Measurements from ENCODE around the gene SLC35C1.
A peak's percentile ranks its signal among the peaks of the same experiment; 100 is the strongest.

SLC35C1 gene

GRCh38 chr11:45804761-45805304 lies at the start of gene SLC35C1:
Gene SLC35C1, plus strand, starts transcription at chr11:45805149. Its CDS starts 653 bp downstream, at chr11:45805802.
- peak; percentile 96 for DNase-seq (ENCODE audit: low read depth)

GRCh38 chr11:45755281-45755859 lies 49.6 kb upstream of the SLC35C1 start:
- DNase-seq (ENCODE audit: low read depth) = no peak

- no peak for DNase-seq (ENCODE audit: low read depth)
These were observed 48.5 kb upstream of the SLC35C1 start for GRCh38 chr11:45756384-45757010.

GRCh38 chr11:45757672-45758071 lies 47.3 kb upstream of the SLC35C1 start:
- no peak for DNase-seq (ENCODE audit: low read depth)

GRCh38 chr11:45761659-45762058 lies 43.3 kb upstream of the SLC35C1 start:
- DNase-seq (ENCODE audit: low read depth) = no peak

- DNase-seq (ENCODE audit: low read depth) = no peak
These were observed 39.8 kb upstream of the SLC35C1 start for GRCh38 chr11:45765107-45765668.

- peak; percentile 6 for DNase-seq (ENCODE audit: low read depth)
These were observed 39.1 kb upstream of the SLC35C1 start for GRCh38 chr11:45765836-45766235.

- no peak for DNase-seq (ENCODE audit: low read depth)
These were observed 38.5 kb upstream of the SLC35C1 start for GRCh38 chr11:45766469-45766868.

GRCh38 chr11:45768486-45768885 lies 36.5 kb upstream of the SLC35C1 start:
- no peak for DNase-seq (ENCODE audit: low read depth)

GRCh38 chr11:45769960-45770359 lies 35.0 kb upstream of the SLC35C1 start:
- no peak for DNase-seq (ENCODE audit: low read depth)

- peak; percentile 50 for DNase-seq (ENCODE audit: low read depth)
These were observed 33.8 kb upstream of the SLC35C1 start for GRCh38 chr11:45771193-45771565.

- DNase-seq (ENCODE audit: low read depth) = peak; percentile 75
These were observed 33.1 kb upstream of the SLC35C1 start for GRCh38 chr11:45771566-45772448.

GRCh38 chr11:45772449-45772774 lies 32.5 kb upstream of the SLC35C1 start:
- DNase-seq (ENCODE audit: low read depth) = no peak

- DNase-seq (ENCODE audit: low read depth) = no peak
These were observed 31.8 kb upstream of the SLC35C1 start for GRCh38 chr11:45772986-45773785.

GRCh38 chr11:45773786-45774655 lies 30.9 kb upstream of the SLC35C1 start:
- no peak for DNase-seq (ENCODE audit: low read depth)

GRCh38 chr11:45774786-45775185 lies 30.2 kb upstream of the SLC35C1 start:
- no peak for DNase-seq (ENCODE audit: low read depth)

- peak; percentile 5 for DNase-seq (ENCODE audit: low read depth)
These were observed 27.6 kb upstream of the SLC35C1 start for GRCh38 chr11:45777127-45777969.

GRCh38 chr11:45778341-45778740 lies 26.6 kb upstream of the SLC35C1 start:
- no peak for DNase-seq (ENCODE audit: low read depth)

- no peak for DNase-seq (ENCODE audit: low read depth)
These were observed 25.3 kb upstream of the SLC35C1 start for GRCh38 chr11:45779602-45780001.

- DNase-seq (ENCODE audit: low read depth) = no peak
These were observed 18.7 kb upstream of the SLC35C1 start for GRCh38 chr11:45786272-45786671.
